NCI-H82 (cell line): Measurements from ENCODE around the gene ACTL7A.
A peak's percentile ranks its signal among the peaks of the same experiment; 100 is the strongest.
"Not testable (repeated sequence)": the region's sequence is repeated elsewhere in the genome, so short reads cannot be mapped to it uniquely, and the experiment has no call there.

Experiments
- DNase-seq: peaks from one replicate; lab custom pipeline; 2025; lab: John Stamatoyannopoulos, UW

ACTL7A gene

DNA sequence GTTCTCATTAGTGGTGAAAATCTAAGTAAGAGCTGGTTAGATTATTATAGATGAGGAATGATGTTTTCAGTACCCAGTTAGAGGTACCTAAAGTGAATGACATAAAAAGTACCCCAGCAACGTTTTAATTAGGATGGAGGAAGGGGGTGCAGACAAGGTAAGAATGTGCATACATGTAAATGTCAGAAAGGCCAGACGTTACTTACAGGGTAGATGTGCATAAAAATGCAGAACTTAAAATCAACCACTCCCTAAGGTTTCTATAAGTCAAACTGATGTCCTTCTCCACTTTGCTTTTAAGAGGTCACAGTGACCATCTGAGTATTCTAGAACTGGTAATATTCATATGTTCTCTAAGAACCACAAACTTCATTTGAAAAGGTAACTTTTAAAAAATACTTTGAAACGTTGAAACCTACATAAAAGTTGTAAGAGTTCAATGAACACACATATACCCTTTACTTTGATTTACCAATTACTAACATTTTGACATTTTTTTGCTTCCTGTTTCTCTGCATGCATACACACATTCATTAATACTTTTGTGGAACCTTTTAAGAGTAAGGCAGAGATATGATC lies 18.8 kb downstream of the ACTL7A start:
- DNase-seq, result no peak

DNA sequence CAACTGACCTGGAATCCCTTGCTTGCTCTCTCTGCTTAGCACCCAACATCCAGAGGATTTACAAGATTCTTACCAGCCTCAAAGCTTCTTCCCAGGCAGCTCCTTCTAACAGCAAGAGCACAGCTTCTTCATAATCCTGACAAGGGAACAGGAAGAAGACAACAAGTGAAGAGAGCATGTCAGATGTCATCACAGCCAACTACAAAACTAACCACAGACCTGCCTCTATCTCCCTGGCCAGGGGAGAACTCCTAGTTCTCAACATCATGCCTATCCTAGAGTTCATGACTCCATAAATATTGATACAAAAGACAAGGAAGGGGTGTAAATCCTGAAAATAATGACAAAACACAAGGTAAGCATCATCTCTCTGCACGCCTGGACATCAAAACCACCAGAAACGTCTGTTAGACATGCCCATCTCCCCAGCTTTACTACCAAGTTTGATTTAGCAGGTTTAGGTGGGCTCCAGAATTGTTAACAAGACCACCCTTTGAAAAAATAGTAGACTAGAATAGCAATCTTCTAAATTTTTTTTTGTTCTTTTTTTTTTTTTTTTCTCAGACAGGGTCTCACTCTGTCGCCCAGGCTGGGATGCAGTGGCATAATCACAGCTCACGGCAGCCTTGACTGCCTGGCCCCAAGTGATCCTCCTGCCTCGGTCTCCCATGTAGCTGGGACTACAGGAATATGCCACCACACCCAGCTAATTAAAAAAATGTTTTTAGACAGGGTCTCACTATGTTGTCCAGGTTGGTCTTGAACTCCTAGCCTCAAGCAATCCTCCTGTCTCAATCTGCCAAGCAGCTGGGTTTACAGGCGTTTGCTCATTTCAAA lies 20.2 kb downstream of the ACTL7A start:
- DNase-seq, result no peak

DNA sequence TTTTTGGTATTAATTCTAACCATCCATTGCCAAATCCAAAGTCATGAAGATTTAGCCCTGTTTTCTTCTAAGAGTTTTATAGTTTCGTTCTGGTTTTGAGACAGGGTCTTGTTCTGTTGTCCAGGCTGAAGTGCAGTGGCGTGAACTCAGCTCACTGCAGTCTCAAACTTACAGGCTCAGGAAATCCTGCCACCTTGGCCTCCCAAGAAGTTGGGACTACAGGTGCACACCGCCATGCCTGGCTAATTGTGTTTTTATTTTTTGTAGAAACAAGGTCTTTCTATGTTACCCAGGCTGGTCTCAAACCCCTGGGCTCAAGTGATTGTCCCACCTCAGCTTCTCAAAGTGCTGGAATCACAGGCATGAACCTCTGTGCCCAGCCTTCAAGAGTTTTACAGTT lies 21.0 kb downstream of the ACTL7A start:
- no peak for DNase-seq

GRCh38 chr9:108884701-108885100 lies 22.6 kb downstream of the ACTL7A start:
- DNase-seq, result no peak

DNA sequence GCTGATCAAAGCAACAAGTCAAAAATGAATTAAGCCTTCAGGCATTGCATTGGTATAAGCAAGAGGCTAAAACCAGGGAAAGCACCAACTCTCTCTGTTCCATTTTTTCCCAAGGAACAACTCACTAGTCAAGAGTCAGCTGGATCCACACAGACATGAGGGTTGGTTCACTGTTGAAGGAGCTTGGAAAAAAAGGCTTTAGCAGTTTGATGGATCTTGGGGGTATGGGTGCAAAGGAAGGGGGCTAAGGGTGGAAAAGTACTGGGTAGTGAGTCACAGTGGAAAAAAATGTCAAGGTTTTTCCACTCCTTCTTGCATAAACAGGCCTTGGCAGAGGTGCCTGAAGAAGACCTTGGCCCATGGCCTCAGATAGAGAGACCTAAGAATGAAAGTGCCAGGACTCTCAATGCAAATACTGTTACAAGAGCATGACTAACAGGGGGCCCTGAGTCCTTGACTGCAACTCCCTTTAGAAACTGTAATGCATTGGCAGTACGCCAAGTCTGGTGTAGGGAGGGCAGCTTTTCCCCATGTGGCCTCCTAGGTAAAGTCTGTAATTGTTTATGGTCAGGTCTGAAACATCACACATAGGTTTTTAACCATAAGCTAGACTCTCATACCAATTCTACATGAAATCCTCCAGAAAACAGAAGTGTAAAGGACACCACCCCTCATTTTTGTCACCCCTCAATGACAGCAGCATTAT lies 23.7 kb downstream of the ACTL7A start:
- peak; percentile 80 for DNase-seq

DNA sequence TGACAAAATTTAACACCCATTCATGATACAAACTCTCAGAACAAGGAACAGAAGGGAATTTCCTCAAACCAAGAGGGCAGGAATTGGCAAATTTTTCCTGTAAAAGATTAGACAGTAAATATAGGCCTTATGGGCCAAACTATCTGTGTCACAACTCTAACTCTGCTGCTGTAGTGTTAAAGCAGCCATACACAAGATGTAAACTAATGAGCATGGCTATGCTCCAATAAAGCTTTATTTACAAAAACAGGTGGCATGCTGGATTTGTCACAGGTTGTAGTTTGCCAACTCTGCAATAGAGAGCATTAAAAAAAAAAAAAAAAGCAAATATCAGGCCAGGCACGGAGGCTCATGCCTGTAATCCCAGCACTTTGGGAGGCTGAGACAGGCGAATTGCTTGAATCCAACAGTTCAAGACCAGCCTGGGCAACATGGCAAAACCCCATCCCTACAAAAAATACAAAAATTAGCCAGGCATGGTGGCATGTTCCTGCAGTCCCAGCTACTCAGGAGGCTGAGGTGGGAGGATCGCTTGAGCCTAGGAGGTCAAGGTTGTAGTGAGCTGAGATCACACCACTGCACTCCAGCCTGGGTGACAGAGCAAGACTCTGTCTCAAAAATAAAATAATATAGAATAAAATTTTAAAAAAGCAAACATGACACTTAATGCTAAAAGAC lies 24.7 kb downstream of the ACTL7A start:
- DNase-seq, result not testable (repeated sequence)

GRCh38 chr9:108889649-108890067 lies 27.6 kb downstream of the ACTL7A start:
- peak; percentile 13 for DNase-seq

GRCh38 chr9:108894225-108894997 lies 32.3 kb downstream of the ACTL7A start:
- DNase-seq, result no peak

GRCh38 chr9:108897324-108898096 lies 35.4 kb downstream of the ACTL7A start:
- no peak for DNase-seq

DNA sequence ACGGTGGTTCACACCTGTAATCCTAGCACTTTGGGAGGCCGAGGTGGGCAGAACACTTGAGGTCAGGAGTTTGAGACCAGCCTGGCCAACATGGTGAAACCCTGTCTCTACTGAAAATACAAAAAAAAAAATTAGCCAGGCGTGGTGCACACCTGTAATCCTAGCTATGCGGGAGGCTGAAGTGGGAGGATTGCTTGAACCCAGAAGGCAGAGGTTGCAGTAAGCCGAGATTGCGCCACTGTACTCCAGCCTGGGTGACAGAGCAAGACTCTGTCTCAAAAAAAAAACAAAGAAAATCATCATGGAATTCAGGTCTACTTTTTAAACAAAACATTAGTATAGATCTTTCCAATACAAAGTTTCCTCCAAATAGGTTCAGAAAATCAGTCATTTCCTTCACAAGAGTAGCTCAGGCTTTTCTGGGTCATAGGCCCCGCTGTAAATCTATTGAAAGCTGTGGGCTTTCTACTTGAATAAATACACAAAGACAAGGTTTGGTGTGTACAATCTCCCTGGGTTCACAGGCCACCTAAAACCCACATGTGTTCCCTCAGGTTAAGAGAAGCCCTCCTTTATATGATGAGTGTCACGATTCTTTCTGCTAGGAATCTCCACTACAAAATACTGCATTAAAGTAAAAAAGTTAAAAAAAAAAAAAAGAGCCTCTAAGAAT lies 37.1 kb downstream of the ACTL7A start:
- not testable (repeated sequence) for DNase-seq

GRCh38 chr9:108900176-108900575 lies 38.1 kb downstream of the ACTL7A start:
- no peak for DNase-seq

- DNase-seq, result no peak
Measured at GRCh38 chr9:108903420-108904103, 41.5 kb downstream of the ACTL7A start.

DNA sequence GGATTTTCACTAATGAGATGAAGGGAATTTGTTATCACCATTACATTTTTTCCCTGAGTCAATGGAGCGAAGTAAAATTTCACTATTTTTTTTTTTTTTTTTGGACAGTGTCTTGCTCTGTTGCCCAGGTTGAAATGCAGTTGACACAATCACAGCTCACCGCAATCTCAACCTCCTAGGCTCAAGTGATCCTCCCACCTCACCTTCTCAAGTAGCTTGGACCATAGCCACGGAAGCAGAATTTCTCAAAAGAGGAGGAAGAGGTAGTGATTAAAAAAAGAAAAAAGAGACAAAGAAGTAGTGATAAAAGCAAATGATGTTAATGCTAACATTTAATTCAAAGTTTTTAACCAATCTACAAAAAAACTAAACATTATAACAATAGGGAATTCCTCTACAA lies 42.1 kb downstream of the ACTL7A start:
- DNase-seq, result no peak

GRCh38 chr9:108905494-108905893 lies 43.4 kb downstream of the ACTL7A start:
- no peak for DNase-seq

DNA sequence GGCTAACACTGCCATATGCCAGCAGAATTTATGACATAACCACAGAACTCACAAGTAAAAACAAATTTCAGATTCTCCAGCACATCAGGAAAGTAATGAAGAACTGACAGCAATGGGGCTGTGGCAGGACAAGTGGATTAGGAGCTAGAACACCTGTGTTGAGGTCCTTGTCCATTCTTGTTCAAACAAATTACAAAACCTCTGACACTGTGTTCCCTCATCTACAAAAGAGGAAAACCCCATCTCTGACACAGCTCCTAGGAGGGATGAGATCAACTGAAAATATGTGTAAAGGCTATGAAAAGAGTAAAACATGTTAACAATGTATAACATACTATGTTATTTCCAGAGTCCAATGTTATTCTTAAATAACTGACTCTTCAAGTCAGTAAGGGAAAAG lies 48.3 kb downstream of the ACTL7A start:
- DNase-seq, result no peak

GRCh38 chr9:108910914-108911313 lies 48.8 kb downstream of the ACTL7A start:
- DNase-seq, result no peak

GRCh38 chr9:108911820-108912219 lies 49.8 kb downstream of the ACTL7A start:
- no peak for DNase-seq
